Activated CD8-positive, alpha-beta memory T cell treated with anti-CD3 and anti-CD28 coated beads, Interleukin-2, amount 50 U/mL, for 48 hours (primary cell): Measurements from ENCODE around the gene TENT4A.
A peak's percentile ranks its signal among the peaks of the same experiment; 100 is the strongest.

Source experiments
- DNase-seq: peaks from one replicate; pipeline ENCODE4 v3.0.0-alpha.2; 2020

TENT4A gene

DNA sequence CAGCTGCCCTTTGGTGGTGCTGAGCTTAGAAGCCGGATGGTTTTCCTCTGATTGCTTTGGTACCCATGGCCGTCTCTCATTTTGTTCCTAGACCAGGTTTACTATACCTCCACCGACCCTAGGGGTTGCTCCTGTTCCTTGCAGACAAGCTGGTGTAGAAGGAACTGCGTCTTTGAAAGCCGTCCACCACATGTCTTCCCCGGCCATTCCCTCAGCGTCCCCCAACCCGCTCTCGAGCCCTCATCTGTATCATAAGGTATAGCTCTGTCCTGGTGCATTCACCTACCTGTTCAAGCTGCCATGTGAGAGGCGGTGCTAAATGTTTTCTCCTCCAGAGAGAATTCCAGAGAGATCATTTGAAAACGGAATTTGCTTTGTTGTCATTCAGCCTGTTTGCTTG, 39.5 kb downstream of the TENT4A start:
- DNase-seq, result no peak

GRCh38 chr5:6753851-6754250, 40.6 kb downstream of the TENT4A start:
- no peak for DNase-seq

- DNase-seq, result no peak
Observed at GRCh38 chr5:6754766-6755165, 41.5 kb downstream of the TENT4A start.

- DNase-seq, result no peak
Observed at GRCh38 chr5:6755519-6755918, 42.3 kb downstream of the TENT4A start.

GRCh38 chr5:6755941-6756340, 42.7 kb downstream of the TENT4A start:
- DNase-seq, result no peak

DNA sequence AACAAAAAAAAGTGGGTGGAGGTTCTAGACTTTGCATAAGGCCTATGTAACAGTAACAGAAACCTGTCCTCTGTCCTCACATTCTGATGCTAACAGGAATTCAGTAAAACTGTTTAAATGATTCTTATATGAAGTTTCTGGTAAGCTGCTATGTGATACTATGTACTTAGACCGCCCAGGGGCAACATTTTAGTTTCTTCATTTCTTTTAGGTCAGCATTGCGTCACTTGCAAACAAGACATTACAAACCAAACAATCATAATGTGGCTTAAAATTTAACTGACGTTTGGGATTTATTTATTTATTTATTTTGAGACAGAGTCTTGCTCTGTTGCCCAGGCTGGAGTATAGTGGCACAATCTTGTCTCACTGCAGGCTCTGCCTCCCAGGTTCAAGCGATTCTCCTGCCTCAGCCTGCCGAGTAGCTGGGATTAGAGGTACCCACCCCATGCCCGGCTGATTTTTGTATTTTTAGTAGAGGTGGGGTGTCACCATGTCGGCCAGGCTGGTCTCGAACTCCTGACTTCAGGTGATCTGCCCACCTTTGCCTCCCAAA, 44.3 kb downstream of the TENT4A start:
- no peak for DNase-seq

DNA sequence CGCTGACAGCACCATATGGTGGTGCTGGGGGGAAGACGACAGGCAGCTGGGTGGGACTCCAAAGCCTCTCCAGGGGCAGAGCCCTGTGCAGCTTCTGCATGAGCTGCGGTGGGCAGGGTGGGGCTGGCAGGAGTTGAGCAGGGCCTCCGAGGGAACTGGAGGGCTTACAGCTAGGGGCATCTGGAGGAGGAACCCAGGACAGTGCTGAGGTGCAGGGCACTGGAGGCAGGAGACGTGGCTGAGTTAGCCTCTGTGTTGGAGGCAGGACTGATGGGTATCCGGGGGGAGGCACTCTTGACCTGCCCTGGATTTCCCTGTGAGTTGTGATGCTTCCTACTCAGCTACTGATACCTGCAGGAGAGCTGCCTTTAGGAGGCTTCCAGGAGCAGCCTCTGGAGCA, 45.0 kb downstream of the TENT4A start:
- DNase-seq, result no peak

- no peak for DNase-seq
Observed at GRCh38 chr5:6758706-6759105, 45.5 kb downstream of the TENT4A start.

DNA sequence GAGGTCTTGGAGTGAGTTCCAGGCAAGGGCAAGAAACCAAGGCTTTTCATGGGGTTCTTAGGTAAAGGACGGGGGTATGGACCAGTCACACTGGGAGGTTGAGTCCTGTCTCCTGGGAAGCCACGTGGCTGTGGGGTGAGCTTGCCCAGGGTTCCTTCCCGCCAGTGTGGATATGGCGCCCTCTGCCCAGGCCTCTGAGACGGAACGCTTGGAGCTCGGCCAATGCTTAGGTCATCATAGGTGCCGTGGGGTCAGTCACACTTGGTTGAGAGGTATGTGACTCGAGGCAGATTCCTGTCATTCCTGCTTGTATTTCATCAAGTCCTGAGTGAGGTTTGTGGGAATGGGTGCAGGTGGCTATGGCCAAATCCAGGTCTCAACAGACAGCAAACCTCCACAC, 46.2 kb downstream of the TENT4A start:
- no peak for DNase-seq

GRCh38 chr5:6759983-6760382, 46.8 kb downstream of the TENT4A start:
- DNase-seq, result no peak

GRCh38 chr5:6760686-6761085, 47.5 kb downstream of the TENT4A start:
- no peak for DNase-seq

DNA sequence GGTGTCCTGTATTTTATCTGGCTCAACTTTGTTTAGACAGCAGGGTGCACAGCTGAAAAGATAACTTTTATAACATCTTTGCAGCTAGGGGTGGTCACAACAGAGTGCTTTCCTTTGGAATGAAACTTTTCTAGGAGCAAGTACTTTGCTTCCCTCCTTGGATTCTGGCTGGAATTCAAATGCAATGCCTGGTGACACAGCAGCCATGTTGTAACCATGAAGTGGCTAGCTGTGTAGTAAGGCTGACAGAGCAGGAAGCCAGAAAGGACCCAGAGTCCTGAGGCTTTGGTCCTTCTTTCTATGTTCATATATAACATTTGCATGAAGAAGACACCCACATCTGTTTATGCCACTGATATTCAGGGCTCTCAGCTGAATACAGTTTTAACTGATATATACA, 48.1 kb downstream of the TENT4A start:
- no peak for DNase-seq

- no peak for DNase-seq
Observed at GRCh38 chr5:6762116-6762515, 48.9 kb downstream of the TENT4A start.

DNA sequence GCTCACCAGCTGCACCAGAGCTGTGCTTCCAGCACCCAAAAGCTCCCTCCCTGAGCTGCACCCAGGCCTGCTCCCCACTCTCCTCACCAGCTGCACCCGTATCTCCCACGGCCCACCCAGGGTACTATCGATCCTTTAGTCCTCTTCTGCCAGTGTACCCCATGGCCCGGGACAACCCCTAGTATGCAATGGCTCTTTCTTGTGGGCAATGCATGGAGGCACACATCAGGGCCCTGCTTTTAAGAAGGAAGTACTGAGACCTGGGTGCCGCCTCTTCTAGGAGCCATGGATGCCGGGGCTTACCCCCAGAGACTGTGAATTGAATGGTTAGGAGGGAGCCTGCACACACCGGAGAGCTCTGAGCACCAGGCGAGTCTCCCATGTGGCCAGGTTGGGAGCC, 49.5 kb downstream of the TENT4A start:
- no peak for DNase-seq

- no peak for DNase-seq
Observed at GRCh38 chr5:6763191-6763590, 50.0 kb downstream of the TENT4A start.

GRCh38 chr5:6765612-6766525, 52.6 kb downstream of the TENT4A start:
- DNase-seq, result peak; percentile 85

DNA sequence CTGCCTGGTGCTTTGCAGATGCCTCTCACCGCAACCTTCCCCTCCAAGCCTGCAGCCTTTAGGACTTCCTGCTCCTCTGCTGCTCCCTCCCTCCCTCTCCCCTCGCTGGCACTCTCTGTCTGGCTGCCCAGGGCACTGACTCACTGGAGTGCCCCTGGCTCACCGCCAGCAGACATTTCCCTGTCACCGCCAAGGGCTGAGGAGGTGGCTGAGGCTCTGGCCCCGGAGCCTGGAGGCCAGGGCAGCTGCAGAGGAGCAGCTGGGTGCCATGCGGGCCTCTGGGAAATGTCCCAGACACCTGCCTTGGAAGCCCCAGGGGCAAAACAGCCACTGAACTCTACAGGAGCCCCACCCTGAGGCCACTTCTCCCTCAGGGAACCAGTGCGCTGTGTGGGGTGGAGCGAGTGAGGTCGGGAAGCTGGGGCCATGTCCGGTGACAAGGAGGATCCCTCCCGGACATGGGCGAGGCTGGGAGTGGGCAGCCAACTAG, 53.4 kb downstream of the TENT4A start:
- peak; percentile 63 for DNase-seq

- no peak for DNase-seq
Observed at GRCh38 chr5:6767481-6768063, 54.3 kb downstream of the TENT4A start.

- DNase-seq, result no peak
Observed at GRCh38 chr5:6768590-6769230, 55.5 kb downstream of the TENT4A start.

- DNase-seq, result no peak
Observed at GRCh38 chr5:6770826-6771607, 57.8 kb downstream of the TENT4A start.

- DNase-seq, result no peak
Observed at GRCh38 chr5:6772886-6773285, 59.7 kb downstream of the TENT4A start.

GRCh38 chr5:6773342-6774035, 60.3 kb downstream of the TENT4A start:
- no peak for DNase-seq
